NB4 (cell line): ENCODE measurements around the gene CRTC1.

Experiments used
- CTCF ChIP-seq: IDR thresholded peaks from one replicate; pipeline ENCODE4 v1.5.1; 2012; ENCODE audit warnings: low read depth, low read length
- MAX ChIP-seq: IDR thresholded peaks from 2 replicates; pipeline ENCODE4 v1.6.1; 2011; ENCODE audit warnings: low read depth, low read length
- MYC ChIP-seq: IDR thresholded peaks from 2 replicates; pipeline ENCODE4 v1.6.1; 2011; ENCODE audit warnings: low read depth, low read length
- POLR2A ChIP-seq: IDR thresholded peaks from 2 replicates; pipeline ENCODE4 v1.6.1; 2011; ENCODE audit warnings: mild to moderate bottlenecking; ENCODE audit not compliant: insufficient read length; ENCODE audit errors: extremely low read depth

GRCh38 chr19:18636183-18636968 is 47.1 kb upstream of the CRTC1 start:
- no peak for TF ChIP-seq CTCF
- no peak for TF ChIP-seq POLR2A
- no peak for TF ChIP-seq MYC
- peak; percentile 54 for TF ChIP-seq MAX
